HepG2 (cell line): Measurements from ENCODE around the gene DNPH1. TPM values are rescaled to one million over a fixed set of nuclear protein-coding genes. Genes with fewer than 3 reads are reported as not detected.

Experiments
- ATAC-seq: fragments of 200-7000 bp; cut with Tn5 transposase; 3 replicates; pipeline ENCODE4 v1.9.1; 2020; ENCODE audit warnings: mild to moderate bottlenecking, moderate library complexity
- BruUV-seq: library from RNA; stranded (reverse); fragments of 400-500 nt; replicated peaks from 2 replicates; lab custom pipeline; 2021; lab: Mats Ljungman, UMichigan
- CTCF ChIA-PET: fragments of 300-600 bp; formaldehyde crosslinking; extraction: SDS; loops from one replicate; lab custom pipeline; 2021; ENCODE audit warnings: low total read pairs, inconsistent platforms, low intra/inter-chr PET ratio; lab: Yijun Ruan, JAX
- POLR2A ChIA-PET: fragments of 350-600 bp; sonication (Branson Sonifier 250); formaldehyde crosslinking; loops from one replicate; lab custom pipeline; 2020; ENCODE audit warnings: antibody characterized with exemption, inconsistent platforms; lab: Yijun Ruan, JAX
- DNase-seq: peaks from one replicate; pipeline ENCODE4 v3.0.0-alpha.2; 2015; ENCODE audit warnings: low spot score
- FAIRE-seq: peaks from 3 replicates; lab custom pipeline; 2011; peaks lifted over from hg19 to GRCh38; lab: Jason Lieb, UNC
- H2AFZ ChIP-seq: one replicate; pipeline ENCODE4 v1.6.1; 2011; ENCODE audit warnings: low read length, inconsistent platforms
- H3K27ac ChIP-seq: fragments of 300-600 bp; 3 replicates; pipeline ENCODE4 v1.8.0; 2011; ENCODE audit warnings: mixed run types, mild to moderate bottlenecking, mixed read lengths, low read length, inconsistent platforms; ENCODE audit not compliant: insufficient read depth; ENCODE audit errors: extremely low read length
- H3K27me3 ChIP-seq, 2 experiments: fragments of 200-600 bp in 1 of 2; 2 replicates in 1 of 2; 3 replicates in 1 of 2; pipeline versions ENCODE4 v1.6.0 to v1.8.0; 2011; ENCODE audit warnings: low read length in 2 of 2, mild to moderate bottlenecking in 2 of 2, moderate library complexity in 2 of 2, inconsistent platforms in 1 of 2; ENCODE audit not compliant: insufficient read depth in 2 of 2, control insufficient read depth in 1 of 2
- H3K36me3 ChIP-seq, 2 experiments: fragments of 200-600 bp in 1 of 2; replicated peaks in 1 of 2; 2 replicates in 1 of 2; 3 replicates in 1 of 2; pipeline versions ENCODE4 v1.5.1 to v1.8.0; 2011; ENCODE audit warnings: low read length in 2 of 2, inconsistent platforms in 1 of 2; ENCODE audit not compliant: insufficient read depth in 2 of 2, control insufficient read depth in 1 of 2
- H3K4me1 ChIP-seq: 2 replicates; pipeline ENCODE4 v1.5.1; 2012; ENCODE audit warnings: low read length, inconsistent platforms; ENCODE audit not compliant: insufficient read depth
- H3K4me2 ChIP-seq: 2 replicates; pipeline ENCODE4 v1.6.0; 2011; ENCODE audit warnings: low read depth, low read length, inconsistent platforms
- H3K4me3 ChIP-seq, 3 experiments: fragments of 200-600 bp in 1 of 3; sonication (generic), shearing (Covaris generic) in 1 of 3; replicated peaks in 1 of 3; 2 replicates each; pipeline ENCODE4 v1.5.1; 2011 to 2016; ENCODE audit warnings: low read length in 3 of 3, inconsistent platforms in 2 of 3, low read depth in 2 of 3, mild to moderate bottlenecking in 2 of 3, control low read depth in 1 of 3, mixed read lengths in 1 of 3; ENCODE audit not compliant: insufficient read depth in 1 of 3
- H3K79me2 ChIP-seq: one replicate; pipeline ENCODE4 v1.6.1; 2011; ENCODE audit warnings: low read length, inconsistent platforms; ENCODE audit not compliant: insufficient read depth
- H3K9ac ChIP-seq: 2 replicates; pipeline ENCODE4 v1.6.0; 2011; ENCODE audit warnings: mild to moderate bottlenecking, low read depth, low read length, inconsistent platforms; ENCODE audit not compliant: insufficient read depth
- H3K9me3 ChIP-seq: 2 replicates; pipeline ENCODE4 v1.5.1; 2012; ENCODE audit warnings: mild to moderate bottlenecking, low read length
- H4K20me1 ChIP-seq: 2 replicates; pipeline ENCODE4 v1.6.0; 2011; ENCODE audit warnings: inconsistent platforms, mild to moderate bottlenecking, low read length, moderate library complexity; ENCODE audit not compliant: insufficient read depth
- ARNTL ChIP-seq: sonication (generic); formaldehyde crosslinking; IDR thresholded peaks from 2 replicates; pipeline ENCODE4 v1.4.0; 2020; ENCODE audit warnings: mild to moderate bottlenecking, missing genetic modification reagents
- HMG20A ChIP-seq: IDR thresholded peaks from 2 replicates; pipeline ENCODE4 v1.6.1; 2016; ENCODE audit warnings: borderline replicate concordance
- MED1 ChIP-seq: sonication (generic); formaldehyde crosslinking; IDR thresholded peaks from 2 replicates; pipeline ENCODE4 v1.4.0; 2020; ENCODE audit warnings: missing genetic modification reagents
- MZF1 ChIP-seq: sonication (generic); formaldehyde crosslinking; IDR thresholded peaks from 2 replicates; pipeline ENCODE4 v1.8.1; 2023; ENCODE audit warnings: mild to moderate bottlenecking, missing genetic modification reagents, borderline replicate concordance
- PRMT3 ChIP-seq: sonication (generic); formaldehyde crosslinking; IDR thresholded peaks from 2 replicates; pipeline ENCODE4 v1.8.1; 2022; ENCODE audit warnings: low read depth, mild to moderate bottlenecking, moderate library complexity, missing genetic modification reagents, borderline replicate concordance
- REL ChIP-seq: sonication (generic); formaldehyde crosslinking; conservative IDR thresholded peaks from 2 replicates; pipeline ENCODE4 v1.8.0; 2022; ENCODE audit warnings: mild to moderate bottlenecking, missing genetic modification reagents, moderate library complexity
- XRCC5 ChIP-seq: fragments of 200-400 bp; formaldehyde crosslinking; optimal IDR thresholded peaks from 2 replicates; pipeline ENCODE3; 2017; ENCODE audit warnings: mild to moderate bottlenecking, low read length
- ZNF280B ChIP-seq: sonication (generic); formaldehyde crosslinking; IDR thresholded peaks from 2 replicates; pipeline ENCODE4 v1.5.0; 2020; ENCODE audit warnings: missing genetic modification reagents, mild to moderate bottlenecking, borderline replicate concordance
- WGBS: methylation state at CpG from one replicate; pipeline ENCODE4 v1.1.6; 2017; ENCODE audit warnings: low lambda C conversion rate; 5-methylcytosine and 5-hydroxymethylcytosine counted together
- in situ Hi-C: cut with HindIII; loops from 2 replicates; pipeline ENCODE4 v1.10.0; 2017; ENCODE audit warnings: low pct_unique_long_range_greater_than_20kb; ENCODE audit not compliant: extremely low pct_ligation_motif_present
- intact Hi-C: fragments of 100-400 bp; cut with micrococcal nuclease; formaldehyde crosslinking; loops from one replicate; pipeline ENCODE4 v1.10.0; 2022; ENCODE audit not compliant: unreplicated experiment
- polyA plus RNA-seq, 8 experiments: library from polyadenylated mRNA; depleted of rRNA in 3 of 8; stranded (reverse) in 7 of 8; unstranded in 1 of 8; fragments of >200 nt; fragmentation: Illumina TruSeq in 4 of 8; extraction: Trizol in 4 of 8; gene quantifications; 2 replicates each; pipeline versions ENCODE4 v1.2.1 to v1.2.3, GENCODE V29; 2011 to 2016; ENCODE audit warnings: low read depth in 4 of 8, missing spikeins in 1 of 8, mixed read lengths in 1 of 8; ENCODE audit not compliant: insufficient read depth in 1 of 8
- total RNA-seq, 5 experiments: library from RNA; depleted of rRNA; stranded (reverse); fragments of >200 nt; fragmentation: Illumina TruSeq; extraction: Trizol; gene quantifications; 2 replicates each; pipeline ENCODE4 v1.2.3, GENCODE V29; 2016; ENCODE audit warnings: low read depth in 1 of 5
- TF ChIP-seq, protein P1 (sequence below): conservative IDR thresholded peaks from 2 replicates; pipeline ENCODE4 v1.6.1; 2018; ENCODE audit warnings: missing genetic modification reagents
- TF ChIP-seq, protein P2 (sequence below): sonication (generic); formaldehyde crosslinking; IDR thresholded peaks from 2 replicates; pipeline ENCODE4 v1.8.0; 2022; ENCODE audit warnings: mild to moderate bottlenecking, missing genetic modification reagents
- TF ChIP-seq, protein P3 (sequence below): sonication (generic); formaldehyde crosslinking; IDR thresholded peaks from 2 replicates; pipeline ENCODE4 v1.4.0; 2020; ENCODE audit warnings: missing genetic modification reagents
- TF ChIP-seq, protein P4 (sequence below), 2 experiments: sonication (generic) in 1 of 2; formaldehyde crosslinking in 1 of 2; IDR thresholded peaks; 2 replicates each; pipeline versions ENCODE4 v1.5.1 to v1.6.1; 2011 to 2020; ENCODE audit warnings: borderline replicate concordance in 1 of 2, low read depth in 1 of 2, low read length in 1 of 2, mild to moderate bottlenecking in 1 of 2, missing genetic modification reagents in 1 of 2, moderate library complexity in 1 of 2

The DNPH1 gene
- total and polyA plus RNA-seq, 2 of the 13 experiments (the other 11 are each of a cell fraction or from before 2014, with no cell fraction given), result 56.5 to 75.1 TPM

DNA sequence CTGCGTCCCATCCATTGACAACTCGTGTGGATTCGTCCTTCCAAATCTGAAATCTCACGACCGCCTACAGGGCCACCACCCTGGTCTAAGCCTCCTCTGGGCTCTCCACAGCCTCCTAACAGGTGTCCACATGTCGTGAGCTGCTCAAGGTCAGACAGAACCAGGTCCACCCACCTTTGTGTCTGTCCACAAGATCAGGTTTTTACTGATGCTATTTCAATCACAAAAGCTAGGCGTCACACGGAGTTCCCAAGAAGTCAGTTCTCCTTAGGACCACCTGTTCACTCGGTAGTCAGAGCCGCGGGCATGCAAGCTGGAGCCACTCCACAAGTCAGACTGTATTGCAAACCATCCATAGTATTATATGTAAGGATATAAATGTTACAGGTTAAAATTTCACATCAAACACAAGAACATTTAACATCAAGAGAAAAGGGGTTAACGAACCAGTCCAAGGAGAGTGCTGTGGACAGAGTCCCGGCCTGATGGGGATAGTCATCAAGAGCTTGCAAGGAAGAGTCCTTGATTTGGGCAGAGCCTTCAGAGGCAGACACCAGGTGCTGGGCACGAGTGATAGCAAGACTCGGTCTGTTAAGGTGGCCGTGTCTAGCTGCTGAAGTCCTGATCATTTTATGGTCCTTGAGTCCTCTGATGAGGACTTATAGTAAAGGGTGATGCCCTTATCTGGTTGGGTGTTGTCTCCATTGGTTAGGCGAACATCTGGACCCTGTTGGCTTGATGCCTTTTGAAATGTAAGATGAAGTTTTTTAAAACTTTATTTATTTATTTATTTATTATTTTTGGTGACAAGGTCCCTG lies 731 bp upstream of the DNPH1 start:
- ChIA-PET POLR2A (interaction anchor here (1.0 to 3.2 kb wide), 18 partner anchors 8 to 266 kb away, joined by 3 to 12 read pairs (median 6); partner anchors contain the start of genes CUL9, KLC4, MRPL2 and SLC22A7), CTCF (interaction anchor here (1.3 to 2.9 kb wide), 3 partner anchors 32 to 126 kb away, joined by 3 to 13 read pairs (median 7); no protein-coding TSS in a partner anchor)
- Histone ChIP-seq H3K9ac (0 out of 2 replicates have a peak overlapping the region, but pooled peaks have one; percentile 89), H4K20me1 (no peaks in the 10 kb centered on the region), H2AFZ (no peak overlapping the region), H3K27me3 (peaks cover 0 to 18% of the 10 kb centered on the region in 2 experiments; a peak in 2 of 5 replicates), H3K79me2 (peaks cover 6% of the 10 kb centered on the region), H3K4me3 (peak overlapping the region in 1 of 3 experiments; percentile 82; a peak in 1 of 6 replicates), H3K27ac (no peak overlapping the region), H3K9me3 (no peaks in the 10 kb centered on the region), H3K36me3 (0 out of 5 replicates have a peak, but pooled peaks cover 0 to 9% of the 10 kb centered on the region in 2 experiments), H3K4me2 (peak overlapping the region; percentile 79), H3K4me1 (peaks cover 20% of the 10 kb centered on the region)
- intact Hi-C loops, result loop anchor here (1.0 kb wide), 1 partner anchor 56 kb away; no protein-coding TSS in a partner anchor
- DNase-seq, result no peak
- BruUV-seq, result no TSS peak
- in situ Hi-C loops, result no loop called here
- ATAC-seq, result peak; percentile 20
- WGBS, result 61% methylated on average over 17 of the region's 17 CpGs
- FAIRE-seq, result no peak
- TF ChIP-seq, protein P1, sequence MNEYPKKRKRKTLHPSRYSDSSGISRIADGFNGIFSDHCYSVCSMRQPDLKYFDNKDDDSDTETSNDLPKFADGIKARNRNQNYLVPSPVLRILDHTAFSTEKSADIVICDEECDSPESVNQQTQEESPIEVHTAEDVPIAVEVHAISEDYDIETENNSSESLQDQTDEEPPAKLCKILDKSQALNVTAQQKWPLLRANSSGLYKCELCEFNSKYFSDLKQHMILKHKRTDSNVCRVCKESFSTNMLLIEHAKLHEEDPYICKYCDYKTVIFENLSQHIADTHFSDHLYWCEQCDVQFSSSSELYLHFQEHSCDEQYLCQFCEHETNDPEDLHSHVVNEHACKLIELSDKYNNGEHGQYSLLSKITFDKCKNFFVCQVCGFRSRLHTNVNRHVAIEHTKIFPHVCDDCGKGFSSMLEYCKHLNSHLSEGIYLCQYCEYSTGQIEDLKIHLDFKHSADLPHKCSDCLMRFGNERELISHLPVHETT (CRISPR knock-in tag), result no peak
- TF ChIP-seq REL (CRISPR knock-in tag), result 0 out of 2 replicates have a peak, but pooled peaks have one; percentile 16
- no peak for TF ChIP-seq PRMT3 (CRISPR knock-in tag)
- TF ChIP-seq HMG20A (CRISPR knock-in tag), result no peak
- TF ChIP-seq ARNTL (CRISPR knock-in tag), result no peak
- no peak for TF ChIP-seq MZF1 (CRISPR knock-in tag)
- TF ChIP-seq, protein P2, sequence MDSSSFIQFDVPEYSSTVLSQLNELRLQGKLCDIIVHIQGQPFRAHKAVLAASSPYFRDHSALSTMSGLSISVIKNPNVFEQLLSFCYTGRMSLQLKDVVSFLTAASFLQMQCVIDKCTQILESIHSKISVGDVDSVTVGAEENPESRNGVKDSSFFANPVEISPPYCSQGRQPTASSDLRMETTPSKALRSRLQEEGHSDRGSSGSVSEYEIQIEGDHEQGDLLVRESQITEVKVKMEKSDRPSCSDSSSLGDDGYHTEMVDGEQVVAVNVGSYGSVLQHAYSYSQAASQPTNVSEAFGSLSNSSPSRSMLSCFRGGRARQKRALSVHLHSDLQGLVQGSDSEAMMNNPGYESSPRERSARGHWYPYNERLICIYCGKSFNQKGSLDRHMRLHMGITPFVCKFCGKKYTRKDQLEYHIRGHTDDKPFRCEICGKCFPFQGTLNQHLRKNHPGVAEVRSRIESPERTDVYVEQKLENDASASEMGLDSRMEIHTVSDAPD, result no peak
- TF ChIP-seq MED1 (CRISPR knock-in tag), result no peak
- no peak for TF ChIP-seq ZNF280B (CRISPR knock-in tag)
- TF ChIP-seq, protein P3, sequence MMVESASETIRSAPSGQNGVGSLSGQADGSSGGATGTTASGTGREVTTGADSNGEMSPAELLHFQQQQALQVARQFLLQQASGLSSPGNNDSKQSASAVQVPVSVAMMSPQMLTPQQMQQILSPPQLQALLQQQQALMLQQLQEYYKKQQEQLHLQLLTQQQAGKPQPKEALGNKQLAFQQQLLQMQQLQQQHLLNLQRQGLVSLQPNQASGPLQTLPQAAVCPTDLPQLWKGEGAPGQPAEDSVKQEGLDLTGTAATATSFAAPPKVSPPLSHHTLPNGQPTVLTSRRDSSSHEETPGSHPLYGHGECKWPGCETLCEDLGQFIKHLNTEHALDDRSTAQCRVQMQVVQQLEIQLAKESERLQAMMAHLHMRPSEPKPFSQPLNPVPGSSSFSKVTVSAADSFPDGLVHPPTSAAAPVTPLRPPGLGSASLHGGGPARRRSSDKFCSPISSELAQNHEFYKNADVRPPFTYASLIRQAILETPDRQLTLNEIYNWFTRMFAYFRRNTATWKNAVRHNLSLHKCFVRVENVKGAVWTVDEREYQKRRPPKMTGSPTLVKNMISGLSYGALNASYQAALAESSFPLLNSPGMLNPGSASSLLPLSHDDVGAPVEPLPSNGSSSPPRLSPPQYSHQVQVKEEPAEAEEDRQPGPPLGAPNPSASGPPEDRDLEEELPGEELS, result no peak
- TF ChIP-seq XRCC5, result no peak
- TF ChIP-seq, protein P4, sequence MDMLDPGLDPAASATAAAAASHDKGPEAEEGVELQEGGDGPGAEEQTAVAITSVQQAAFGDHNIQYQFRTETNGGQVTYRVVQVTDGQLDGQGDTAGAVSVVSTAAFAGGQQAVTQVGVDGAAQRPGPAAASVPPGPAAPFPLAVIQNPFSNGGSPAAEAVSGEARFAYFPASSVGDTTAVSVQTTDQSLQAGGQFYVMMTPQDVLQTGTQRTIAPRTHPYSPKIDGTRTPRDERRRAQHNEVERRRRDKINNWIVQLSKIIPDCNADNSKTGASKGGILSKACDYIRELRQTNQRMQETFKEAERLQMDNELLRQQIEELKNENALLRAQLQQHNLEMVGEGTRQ (IDR thresholded peaks at IDR 0.05; ENCODE audit: low read depth, low read length), result no peak
- TF ChIP-seq, protein P4 (CRISPR knock-in tag; IDR thresholded peaks at IDR 0.05; ENCODE audit: borderline replicate concordance), result no peak
